ENCODE results near the gene C3orf20.

C3orf20 gene

GRCh38 chr3:14821151-14821550 is 146.2 kb downstream of the C3orf20 start:
- DNase-seq: no peak

DNA sequence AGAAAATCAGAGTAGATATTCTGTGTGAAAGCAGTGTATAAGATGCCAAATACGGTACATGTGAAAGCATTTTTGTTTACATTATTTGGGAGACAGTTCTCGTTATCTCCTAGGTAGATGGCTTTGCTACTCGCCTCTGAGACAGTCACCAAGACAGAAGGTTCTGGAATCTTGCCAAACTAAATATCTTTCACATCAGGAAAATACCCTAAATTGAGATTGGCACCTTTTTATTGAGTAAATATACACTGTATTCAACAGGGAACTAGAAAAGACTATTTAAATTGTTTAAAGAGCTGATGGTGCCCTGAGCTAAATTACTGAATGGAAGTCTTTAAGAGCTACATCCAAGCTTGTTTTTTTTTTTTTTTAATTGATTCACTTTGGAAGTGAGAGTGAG is 147.2 kb downstream of the C3orf20 start:
- no peak for DNase-seq
